HG03064 (cell line): ENCODE results near the gene LVRN.

Experiments
- ATAC-seq: cut with Tn5 transposase; IDR thresholded peaks from one replicate; pipeline ENCODE4 v1.9.1; 2021; ENCODE audit warnings: low read depth; ENCODE audit not compliant: unreplicated experiment

The LVRN gene

GRCh38 chr5:116013207-116013785 lies 51.0 kb downstream of the LVRN start:
- ATAC-seq, result no peak

GRCh38 chr5:116013936-116014335 lies 51.7 kb downstream of the LVRN start:
- ATAC-seq, result no peak

GRCh38 chr5:116023619-116024018 lies 61.3 kb downstream of the LVRN start:
- no peak for ATAC-seq

GRCh38 chr5:116025866-116026265 lies 63.6 kb downstream of the LVRN start:
- ATAC-seq, result no peak

GRCh38 chr5:116032094-116032517 lies 69.8 kb downstream of the LVRN start, which contains the start of gene ARL14EPL:
Gene ARL14EPL, plus strand, starts transcription at chr5:116032472. Its CDS starts 18,994 bp downstream, at chr5:116051466.
- ATAC-seq, result no peak

DNA sequence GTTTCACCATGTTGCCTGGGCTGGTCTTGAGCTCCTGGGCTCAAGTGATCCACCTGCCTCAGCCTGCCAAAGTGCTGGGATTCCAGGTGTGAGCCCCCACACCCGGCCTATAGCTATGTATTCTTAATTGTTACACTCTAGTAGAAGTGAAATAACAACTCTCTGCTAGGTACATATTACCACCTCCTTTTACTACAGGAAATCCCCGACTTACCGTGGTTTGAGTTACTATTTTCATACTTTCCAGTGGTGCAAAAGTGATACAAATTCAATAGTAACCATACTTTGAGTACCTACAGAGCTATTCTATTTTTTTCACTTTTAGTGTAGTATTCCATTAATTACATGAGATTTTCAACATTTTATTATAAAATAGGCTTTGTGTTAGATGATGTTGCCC lies 70.7 kb downstream of the LVRN start:
- no peak for ATAC-seq

DNA sequence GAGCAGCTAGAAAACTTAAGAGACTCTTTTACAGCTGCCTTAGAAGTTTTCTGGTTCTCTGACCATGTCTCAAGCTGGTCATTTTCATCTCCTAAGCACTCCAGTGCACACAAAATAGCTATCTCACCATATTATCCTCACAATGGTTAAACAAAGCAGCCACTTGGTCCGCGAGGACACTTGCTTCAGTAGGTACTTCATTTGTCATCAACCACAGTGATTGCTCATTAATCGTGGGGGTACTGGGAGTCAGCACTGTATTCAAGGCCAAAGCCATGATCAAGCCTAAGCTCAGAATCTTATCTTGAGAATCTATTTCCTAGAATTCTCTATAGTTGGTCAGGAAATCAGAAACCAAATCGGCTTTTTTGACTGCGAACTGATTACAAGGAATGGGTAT lies 72.8 kb downstream of the LVRN start:
- no peak for ATAC-seq

DNA sequence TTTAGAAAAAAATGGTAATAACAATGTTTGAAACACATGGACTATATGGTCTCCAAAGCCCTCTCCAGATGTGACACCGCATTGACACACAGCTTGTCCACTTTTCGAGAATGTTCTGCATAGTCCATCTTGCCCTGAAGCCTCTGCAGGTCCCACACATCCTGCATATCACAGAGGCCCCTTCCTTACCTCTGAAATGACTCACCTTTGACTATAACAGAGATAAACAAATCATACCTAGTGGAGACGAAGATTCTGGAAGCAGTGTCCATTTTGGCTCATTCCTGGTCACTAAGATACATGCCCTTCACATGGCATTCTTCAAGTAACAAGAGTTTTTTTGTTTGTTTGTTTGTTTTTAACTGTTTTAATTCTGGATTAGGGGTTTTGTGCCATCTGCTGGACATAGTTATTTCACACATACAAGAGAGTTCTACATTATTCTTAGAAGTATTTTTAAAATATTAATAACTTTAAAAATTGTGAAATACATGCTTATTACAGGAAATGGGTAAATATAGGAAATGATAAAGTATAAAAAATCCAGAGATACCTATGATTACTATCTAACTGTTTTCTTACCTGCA lies 75.1 kb downstream of the LVRN start:
- no peak for ATAC-seq

DNA sequence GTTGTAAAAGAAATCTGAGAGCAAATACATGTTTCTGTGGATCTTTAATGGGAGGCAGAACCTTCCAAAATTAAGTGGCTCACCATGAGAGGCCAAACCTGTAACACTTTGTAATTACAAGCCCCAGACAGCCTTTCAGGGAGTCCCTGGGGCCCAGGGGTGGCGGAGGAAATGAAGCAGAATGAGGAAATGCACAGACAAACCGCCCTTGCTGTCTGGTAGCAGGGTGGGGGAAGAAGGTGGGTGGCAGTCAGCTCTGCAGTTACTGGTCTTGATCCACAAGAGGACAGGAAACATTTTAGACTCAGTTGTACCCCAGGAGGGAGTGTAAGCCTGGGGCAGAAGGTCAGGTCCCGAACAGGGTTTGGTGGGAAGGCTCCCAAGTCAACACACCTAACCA lies 76.5 kb downstream of the LVRN start:
- peak; percentile 88 for ATAC-seq

DNA sequence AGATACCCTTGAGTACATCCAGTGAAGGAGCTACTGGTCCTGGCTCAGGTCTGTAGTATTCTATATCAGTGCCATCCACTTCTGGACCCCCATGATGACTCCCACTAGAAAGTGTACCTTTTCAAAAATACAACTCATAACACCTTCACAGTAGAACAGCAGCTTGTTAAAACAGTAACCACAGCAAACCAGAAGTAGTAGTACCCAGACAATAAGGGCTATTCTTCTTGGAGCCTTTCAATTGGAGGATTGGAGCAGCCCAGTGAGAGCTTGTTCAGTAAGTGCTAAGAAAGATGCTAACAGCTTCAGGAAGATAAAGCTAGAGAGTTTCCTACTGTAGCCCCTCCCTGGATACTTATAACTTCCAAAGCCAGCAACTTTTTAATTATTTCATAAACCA lies 80.1 kb downstream of the LVRN start:
- no peak for ATAC-seq

DNA sequence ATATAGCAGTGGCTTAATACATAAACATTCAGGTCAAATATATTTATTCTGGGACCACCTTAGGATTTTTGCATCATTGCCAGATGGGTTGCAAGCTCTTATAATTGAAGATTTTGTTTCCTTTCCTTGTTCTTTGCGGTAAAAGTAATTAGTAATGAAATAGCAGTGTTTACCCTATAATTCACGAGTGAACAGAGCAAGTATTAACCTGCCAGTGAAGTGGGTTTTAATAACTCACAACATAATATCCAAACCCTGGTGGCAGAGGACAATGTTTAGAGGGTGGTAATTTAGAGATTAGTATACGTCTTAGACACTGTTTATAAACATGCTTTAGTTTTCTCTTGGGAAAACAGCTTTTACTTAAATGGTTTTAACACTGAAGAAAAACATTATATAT lies 81.8 kb downstream of the LVRN start:
- no peak for ATAC-seq

GRCh38 chr5:116045821-116046220 lies 83.5 kb downstream of the LVRN start:
- ATAC-seq, result no peak

- ATAC-seq, result no peak
Observed at GRCh38 chr5:116046261-116046660, 84.0 kb downstream of the LVRN start.

DNA sequence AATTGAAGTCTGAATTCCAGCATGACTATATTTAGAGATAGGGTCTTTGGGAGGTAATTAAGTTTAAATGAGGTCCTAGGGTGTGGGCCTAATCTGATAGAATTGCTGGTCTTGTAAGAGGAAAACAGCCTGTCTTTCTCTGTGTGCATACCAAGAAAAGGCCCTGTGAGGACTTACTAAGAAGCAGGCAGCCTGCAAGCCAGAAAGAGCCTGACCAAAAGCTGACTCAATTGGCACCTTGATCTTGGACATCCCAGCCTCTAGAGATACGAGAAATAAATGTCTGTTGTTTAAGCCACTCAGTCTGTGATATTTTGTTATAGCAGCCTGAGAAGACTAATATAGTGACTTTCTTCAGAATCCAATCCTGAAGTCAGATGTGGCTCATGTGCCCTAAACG lies 84.5 kb downstream of the LVRN start:
- no peak for ATAC-seq

GRCh38 chr5:116058346-116058936 lies 96.2 kb downstream of the LVRN start:
- no peak for ATAC-seq

- ATAC-seq, result no peak
Observed at GRCh38 chr5:116062352-116062751, 100.1 kb downstream of the LVRN start.

GRCh38 chr5:116063950-116064349 lies 101.7 kb downstream of the LVRN start:
- ATAC-seq, result no peak

DNA sequence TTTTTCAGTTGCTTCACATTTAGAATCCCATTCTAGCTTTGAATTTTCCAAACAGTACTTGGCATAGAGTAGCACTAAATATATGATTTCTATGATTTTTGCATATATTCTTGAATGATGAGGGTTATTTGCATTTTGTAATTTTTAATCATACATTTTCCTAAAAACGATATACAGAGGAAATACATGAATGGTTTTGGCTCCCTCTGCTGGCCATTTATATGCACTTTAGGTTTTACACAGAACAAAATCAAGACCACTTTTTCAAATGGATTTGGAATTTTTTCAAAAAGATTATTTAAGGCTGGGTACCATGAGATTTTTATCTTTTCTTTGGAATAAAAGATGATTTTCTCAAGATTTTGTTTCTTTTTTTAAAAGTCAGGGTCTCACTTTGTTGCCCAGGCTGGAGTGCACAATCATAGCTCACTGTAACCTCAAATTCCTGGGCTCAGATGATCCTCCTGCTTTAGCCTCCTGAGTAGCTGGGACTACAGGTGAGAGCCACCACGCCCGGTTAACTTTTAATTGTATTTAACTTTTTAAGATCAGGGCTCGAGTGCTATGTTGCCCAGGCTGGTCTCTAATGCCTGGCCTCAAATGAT lies 105.9 kb downstream of the LVRN start:
- no peak for ATAC-seq

DNA sequence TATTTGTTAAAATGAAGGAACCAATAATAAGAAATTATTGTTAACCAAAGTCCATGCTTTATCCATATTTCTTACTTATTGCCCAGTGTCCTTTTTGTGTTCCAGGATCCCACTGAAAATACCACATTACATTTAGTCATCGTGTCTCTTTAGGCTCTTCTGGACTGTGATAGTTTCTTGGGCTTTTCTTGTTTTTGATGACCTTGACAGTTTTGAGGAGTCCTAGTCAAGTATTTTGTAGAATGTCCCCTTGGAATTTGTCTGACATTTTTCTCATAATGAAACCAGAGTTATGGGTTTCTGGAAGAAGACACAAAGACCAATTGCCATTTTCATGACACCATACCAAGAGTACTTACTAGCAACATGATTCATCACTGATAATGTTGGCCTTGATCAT lies 108.9 kb downstream of the LVRN start:
- ATAC-seq, result no peak

DNA sequence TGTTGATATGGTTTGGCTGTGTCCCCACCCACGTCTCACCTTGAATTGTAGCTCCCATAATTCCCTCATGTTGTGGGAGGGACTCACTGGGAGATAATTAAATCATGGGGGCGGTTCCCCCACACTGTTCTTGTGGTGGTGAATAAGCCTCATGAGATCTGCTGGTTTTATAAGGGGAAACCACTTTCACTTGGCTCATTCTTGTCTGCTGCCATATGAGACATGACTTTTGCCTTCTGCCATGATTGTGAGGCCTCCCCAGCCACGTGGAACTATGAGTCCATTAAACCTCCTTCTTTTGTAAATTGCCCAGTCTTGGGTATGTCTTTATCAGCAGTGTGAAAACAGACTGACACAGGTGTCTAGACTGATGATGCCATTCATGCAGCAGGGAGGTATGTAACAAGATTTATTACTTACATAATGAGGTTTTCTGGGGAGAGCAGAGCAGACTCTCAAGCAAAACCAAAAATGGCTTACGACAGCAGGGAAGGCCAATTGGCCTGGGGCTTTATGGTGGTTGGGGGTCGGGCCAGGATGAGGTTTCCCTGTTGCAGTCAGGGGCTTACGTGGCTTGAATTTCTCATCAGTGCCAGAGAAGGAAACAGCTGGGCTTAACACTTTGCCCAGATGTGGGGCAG lies 113.0 kb downstream of the LVRN start:
- ATAC-seq, result no peak

- ATAC-seq, result peak; percentile 99
Observed at GRCh38 chr5:116076496-116076895, 114.2 kb downstream of the LVRN start.
